Endothelial cell of umbilical vein (primary cell): ENCODE data around the gene OR14K1. TPM values are rescaled to one million over a fixed set of nuclear protein-coding genes. Genes with fewer than 3 reads are reported as not detected.

Experiments
- BruUV-seq: library from RNA; stranded (reverse); fragments of 400-500 nt; replicated peaks from 2 replicates; lab custom pipeline; 2021; lab: Mats Ljungman, UMichigan
- CTCF ChIA-PET: fragments of 300-600, 350-600 bp; sonication (Branson Sonifier 250); formaldehyde crosslinking; loops from one replicate; lab custom pipeline; 2021; ENCODE audit warnings: antibody characterized with exemption, inconsistent platforms; lab: Charles Lee
- POLR2A ChIA-PET: fragments of 300-600, 350-600 bp; sonication (Branson Sonifier 250); formaldehyde crosslinking; loops from one replicate; lab custom pipeline; 2021; ENCODE audit warnings: antibody characterized with exemption, inconsistent platforms; lab: Charles Lee
- DNase-seq: peaks from one replicate; pipeline ENCODE4 v3.0.0-alpha.2; 2011; ENCODE audit warnings: low read depth, low spot score
- FAIRE-seq: peaks from 2 replicates; lab custom pipeline; 2011; peaks lifted over from hg19 to GRCh38; lab: Jason Lieb, UNC
- H2AFZ ChIP-seq: 2 replicates; pipeline ENCODE4 v1.6.0; 2012; ENCODE audit warnings: low read depth, low read length, control low read depth, inconsistent platforms
- H3K27ac ChIP-seq: 2 replicates; pipeline ENCODE4 v1.5.1; 2011; ENCODE audit warnings: low read depth, mild to moderate bottlenecking, control low read depth, low read length, moderate library complexity; ENCODE audit not compliant: insufficient read depth
- H3K27me3 ChIP-seq, 2 experiments: 2 replicates each; pipeline versions ENCODE4 v1.6.0 to v1.6.1; 2011; ENCODE audit warnings: low read length in 2 of 2, mixed read lengths in 1 of 2; ENCODE audit not compliant: control insufficient read depth in 2 of 2, insufficient read depth in 2 of 2
- H3K36me3 ChIP-seq, 2 experiments: 2 replicates in 1 of 2; 3 replicates in 1 of 2; pipeline ENCODE4 v1.5.1; 2011; ENCODE audit warnings: low read length in 2 of 2, mild to moderate bottlenecking in 1 of 2, moderate library complexity in 1 of 2; ENCODE audit not compliant: control insufficient read depth in 2 of 2, insufficient read depth in 2 of 2; ENCODE audit errors: extremely low read depth in 1 of 2
- H3K4me1 ChIP-seq: 3 replicates; pipeline ENCODE4 v1.5.1; 2011; ENCODE audit warnings: mild to moderate bottlenecking, low read length; ENCODE audit not compliant: control insufficient read depth, insufficient read depth; ENCODE audit errors: extremely low read depth
- H3K4me2 ChIP-seq: 2 replicates; pipeline ENCODE4 v1.6.1; 2011; ENCODE audit warnings: low read length, control low read depth, mixed read lengths; ENCODE audit not compliant: insufficient read depth
- H3K4me3 ChIP-seq, 3 experiments: fragments of 200-600 bp in 1 of 3; sonication (generic), shearing (Covaris generic) in 1 of 3; replicated peaks in 1 of 3; 2 replicates each; pipeline ENCODE4 v1.5.1; 2011 to 2016; ENCODE audit warnings: control low read depth in 3 of 3, low read length in 3 of 3, mild to moderate bottlenecking in 2 of 3, inconsistent platforms in 1 of 3, low read depth in 1 of 3, moderate library complexity in 1 of 3; ENCODE audit not compliant: insufficient read depth in 1 of 3
- H3K79me2 ChIP-seq: 2 replicates; pipeline ENCODE4 v1.6.0; 2012; ENCODE audit warnings: low read length, inconsistent platforms; ENCODE audit not compliant: control insufficient read depth, insufficient read depth
- H3K9ac ChIP-seq: replicated peaks from 2 replicates; pipeline ENCODE3; 2011; ENCODE audit warnings: low read length, control low read depth; ENCODE audit not compliant: insufficient read depth; ENCODE audit errors: extremely low read depth
- H3K9me1 ChIP-seq: replicated peaks from 3 replicates; pipeline ENCODE4 v1.6.0; 2011; ENCODE audit warnings: mild to moderate bottlenecking, low read length; ENCODE audit not compliant: control insufficient read depth, insufficient read depth; ENCODE audit errors: extremely low read depth
- H3K9me3 ChIP-seq: replicated peaks from 2 replicates; pipeline ENCODE4 v1.5.1; 2012; ENCODE audit warnings: low read length, inconsistent platforms; ENCODE audit not compliant: control insufficient read depth, insufficient read depth
- H4K20me1 ChIP-seq: replicated peaks from 2 replicates; pipeline ENCODE3; 2011; ENCODE audit warnings: mild to moderate bottlenecking, low read length; ENCODE audit not compliant: control insufficient read depth, insufficient read depth; ENCODE audit errors: extremely low read depth
- EZH2 ChIP-seq: IDR thresholded peaks from 2 replicates; pipeline ENCODE4 v1.6.1; 2012; ENCODE audit warnings: borderline replicate concordance, low read depth, mild to moderate bottlenecking, moderate library complexity, low read length, inconsistent platforms; ENCODE audit not compliant: severe bottlenecking
- FOS ChIP-seq: IDR thresholded peaks from 2 replicates; pipeline ENCODE4 v1.6.1; 2011; ENCODE audit warnings: mild to moderate bottlenecking, low read length, moderate library complexity, borderline replicate concordance; ENCODE audit not compliant: insufficient read depth
- GATA2 ChIP-seq: IDR thresholded peaks from 2 replicates; pipeline ENCODE4 v1.7.0; 2011; ENCODE audit warnings: low read depth, mild to moderate bottlenecking, moderate library complexity, mixed read lengths, low read length; ENCODE audit not compliant: insufficient read length, insufficient read depth
- JUN ChIP-seq: IDR thresholded peaks from 2 replicates; pipeline ENCODE4 v1.6.1; 2011; ENCODE audit warnings: borderline replicate concordance, low read depth; ENCODE audit not compliant: insufficient read length, insufficient read depth
- MYC ChIP-seq: IDR thresholded peaks from one replicate; pipeline ENCODE4 v1.6.1; 2011; ENCODE audit warnings: mild to moderate bottlenecking, low read depth, low read length
- POLR2A ChIP-seq: IDR thresholded peaks from 2 replicates; pipeline ENCODE4 v1.6.1; 2012; ENCODE audit warnings: low read depth, mild to moderate bottlenecking, control low read depth, low read length
- POLR2AphosphoS5 ChIP-seq: IDR thresholded peaks from 2 replicates; pipeline ENCODE4 v1.6.1; 2012; ENCODE audit warnings: low read depth, mild to moderate bottlenecking, control low read depth, low read length, moderate library complexity; ENCODE audit not compliant: insufficient read depth
- dilution Hi-C: fragments of 300-500 bp; cut with MboI; formaldehyde crosslinking; loops from one replicate; pipeline ENCODE4 v1.15.0; 2019; ENCODE audit warnings: low sequenced_read_pairs; ENCODE audit not compliant: extremely low pct_ligation_motif_present
- intact Hi-C: fragments of 100-400 bp; cut with micrococcal nuclease; formaldehyde crosslinking; loops from one replicate; pipeline ENCODE4 v1.10.0; 2022
- polyA plus RNA-seq, 4 experiments: library from polyadenylated mRNA; depleted of rRNA in 3 of 4; stranded (reverse) in 3 of 4; unstranded in 1 of 4; fragments of >200 nt; gene quantifications; 2 replicates each; pipeline versions ENCODE4 v1.2.1 to v1.2.3, GENCODE V29; 2011 to 2012; ENCODE audit warnings: missing spikeins in 1 of 4
- total RNA-seq: library from RNA; stranded (reverse); gene quantifications from 2 replicates; pipeline ENCODE4 v1.2.3, GENCODE V29; 2021
- TF ChIP-seq, protein P1 (sequence below), 2 donors: IDR thresholded peaks; 1 replicate in 1 of 2; 2 replicates in 1 of 2; pipeline ENCODE4 v1.5.1; 2011; ENCODE audit warnings: low read length in 2 of 2, mild to moderate bottlenecking in 2 of 2, moderate library complexity in 2 of 2, control low read depth in 1 of 2, inconsistent platforms in 1 of 2, low read depth in 1 of 2; ENCODE audit not compliant: insufficient read depth in 1 of 2; ENCODE audit errors: extremely low read depth in 1 of 2
- TF ChIP-seq, protein P2 (sequence below): IDR thresholded peaks from 2 replicates; pipeline ENCODE4 v1.6.1; 2011; ENCODE audit not compliant: insufficient read depth, insufficient read length

Gene OR14K1
- total and polyA plus RNA-seq, 2 donors (not counting 3 experiments of a cell fraction or from before 2014, with no cell fraction given), result not detected

DNA sequence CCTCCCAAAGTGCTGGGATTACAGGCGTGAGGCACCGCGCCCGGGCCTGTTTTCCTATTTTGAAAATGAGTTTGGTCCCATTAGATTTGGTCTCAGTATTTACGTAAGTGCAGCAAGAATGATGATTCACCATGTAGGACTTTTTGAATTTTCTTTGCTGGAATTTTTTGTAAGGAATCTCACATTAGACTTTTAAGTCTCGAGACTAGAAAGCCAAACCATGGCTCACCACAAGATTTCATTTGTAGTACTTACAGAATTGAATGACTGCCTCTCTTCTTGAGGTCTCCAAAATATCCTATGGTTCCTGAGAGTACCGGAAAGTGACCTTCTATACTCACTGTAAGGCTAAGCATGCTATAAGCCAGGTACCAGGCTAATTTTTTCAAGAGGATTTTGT lies 9.2 kb downstream of the OR14K1 start:
- H3K27me3 ChIP-seq, result no peaks in the 10 kb centered on the region
- H3K4me1 ChIP-seq, result no peaks in the 10 kb centered on the region
- H3K27ac ChIP-seq, result no peak overlapping the region
- peaks cover 5% of the 10 kb centered on the region for H3K9me3 ChIP-seq
- no peak for FAIRE-seq
- H2AFZ ChIP-seq, result no peak overlapping the region
- no peaks in the 10 kb centered on the region for H3K36me3 ChIP-seq
- no peaks in the 10 kb centered on the region for H4K20me1 ChIP-seq
- intact Hi-C loops, result no loop called here
- CTCF ChIA-PET, result no interaction called here
- H3K4me3 ChIP-seq, result no peak overlapping the region
- no TSS peak for BruUV-seq
- no peaks in the 10 kb centered on the region for H3K9me1 ChIP-seq
- H3K4me2 ChIP-seq, result no peak overlapping the region
- DNase-seq, result no peak
- POLR2A ChIA-PET, result no interaction called here
- H3K79me2 ChIP-seq, result no peaks in the 10 kb centered on the region
- dilution Hi-C loops, result no loop called here
- H3K9ac ChIP-seq, result no peak overlapping the region
- TF ChIP-seq JUN (no peak), POLR2AphosphoS5 (no peak), MYC (no peak), GATA2 (no peak), POLR2A (no peak), FOS (no peak), EZH2 (no peak)
- TF ChIP-seq, protein P1, sequence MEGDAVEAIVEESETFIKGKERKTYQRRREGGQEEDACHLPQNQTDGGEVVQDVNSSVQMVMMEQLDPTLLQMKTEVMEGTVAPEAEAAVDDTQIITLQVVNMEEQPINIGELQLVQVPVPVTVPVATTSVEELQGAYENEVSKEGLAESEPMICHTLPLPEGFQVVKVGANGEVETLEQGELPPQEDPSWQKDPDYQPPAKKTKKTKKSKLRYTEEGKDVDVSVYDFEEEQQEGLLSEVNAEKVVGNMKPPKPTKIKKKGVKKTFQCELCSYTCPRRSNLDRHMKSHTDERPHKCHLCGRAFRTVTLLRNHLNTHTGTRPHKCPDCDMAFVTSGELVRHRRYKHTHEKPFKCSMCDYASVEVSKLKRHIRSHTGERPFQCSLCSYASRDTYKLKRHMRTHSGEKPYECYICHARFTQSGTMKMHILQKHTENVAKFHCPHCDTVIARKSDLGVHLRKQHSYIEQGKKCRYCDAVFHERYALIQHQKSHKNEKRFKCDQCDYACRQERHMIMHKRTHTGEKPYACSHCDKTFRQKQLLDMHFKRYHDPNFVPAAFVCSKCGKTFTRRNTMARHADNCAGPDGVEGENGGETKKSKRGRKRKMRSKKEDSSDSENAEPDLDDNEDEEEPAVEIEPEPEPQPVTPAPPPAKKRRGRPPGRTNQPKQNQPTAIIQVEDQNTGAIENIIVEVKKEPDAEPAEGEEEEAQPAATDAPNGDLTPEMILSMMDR (IDR thresholded peaks at IDR 0.05; ENCODE audit: extremely low read depth in 1 of 2, insufficient read depth in 1 of 2, low read depth in 1 of 2, low read length in 2 of 2), result no peak
- TF ChIP-seq, protein P2, sequence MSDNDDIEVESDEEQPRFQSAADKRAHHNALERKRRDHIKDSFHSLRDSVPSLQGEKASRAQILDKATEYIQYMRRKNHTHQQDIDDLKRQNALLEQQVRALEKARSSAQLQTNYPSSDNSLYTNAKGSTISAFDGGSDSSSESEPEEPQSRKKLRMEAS, result no peak
